Measurements from ENCODE around the gene NLRP3. TPM values are rescaled to one million over a fixed set of nuclear protein-coding genes. Genes with fewer than 3 reads are reported as not detected.

NLRP3 gene
- total RNA-seq, 1 donor from 2014 or later: not detected

GRCh38 chr1:247421074-247421473, 5.1 kb downstream of the NLRP3 start:
- no peak for DNase-seq (ENCODE audit: low spot score, unreplicated experiment)
- no peak overlapping the region for H3K27ac Mint-ChIP-seq
- no peaks in the 10 kb centered on the region for H3K9me3 Mint-ChIP-seq (ENCODE audit: low read depth)
- no peaks in the 10 kb centered on the region for H3K36me3 Mint-ChIP-seq (ENCODE audit: insufficient read depth)
- peaks cover 7% of the 10 kb centered on the region for H3K4me1 Mint-ChIP-seq (ENCODE audit: low read depth)
- H3K27me3 Mint-ChIP-seq: peaks cover 3% of the 10 kb centered on the region
- TF ChIP-seq CTCF (IDR thresholded peaks at IDR 0.05; ENCODE audit: unreplicated experiment): no peak
- H3K4me3 Mint-ChIP-seq (ENCODE audit: low read depth): no peak overlapping the region

- no peaks in the 10 kb centered on the region for H3K9me3 Mint-ChIP-seq (ENCODE audit: low read depth)
- no peak for TF ChIP-seq CTCF (IDR thresholded peaks at IDR 0.05; ENCODE audit: unreplicated experiment)
- no peak overlapping the region for H3K27ac Mint-ChIP-seq
- no peaks in the 10 kb centered on the region for H3K36me3 Mint-ChIP-seq (ENCODE audit: insufficient read depth)
- peaks cover 5% of the 10 kb centered on the region for H3K27me3 Mint-ChIP-seq
- H3K4me3 Mint-ChIP-seq (ENCODE audit: low read depth): no peak overlapping the region
- DNase-seq (ENCODE audit: low spot score, unreplicated experiment): no peak
- no peaks in the 10 kb centered on the region for H3K4me1 Mint-ChIP-seq (ENCODE audit: low read depth)
Observed at GRCh38 chr1:247429496-247429895, 13.5 kb downstream of the NLRP3 start.

GRCh38 chr1:247430434-247430833, 14.5 kb downstream of the NLRP3 start:
- Mint-ChIP-seq H3K4me3 (ENCODE audit: low read depth) (no peak overlapping the region), H3K36me3 (ENCODE audit: insufficient read depth) (no peaks in the 10 kb centered on the region), H3K4me1 (ENCODE audit: low read depth) (no peaks in the 10 kb centered on the region), H3K9me3 (ENCODE audit: low read depth) (no peaks in the 10 kb centered on the region), H3K27ac (no peak overlapping the region), H3K27me3 (peaks cover 8% of the 10 kb centered on the region)
- no peak for TF ChIP-seq CTCF (IDR thresholded peaks at IDR 0.05; ENCODE audit: unreplicated experiment)
- no peak for DNase-seq (ENCODE audit: low spot score, unreplicated experiment)

GRCh38 chr1:247431643-247432042, 15.7 kb downstream of the NLRP3 start:
- TF ChIP-seq CTCF (IDR thresholded peaks at IDR 0.05; ENCODE audit: unreplicated experiment): no peak
- Mint-ChIP-seq H3K4me1 (ENCODE audit: low read depth) (no peaks in the 10 kb centered on the region), H3K27ac (no peak overlapping the region), H3K4me3 (ENCODE audit: low read depth) (no peak overlapping the region), H3K36me3 (ENCODE audit: insufficient read depth) (no peaks in the 10 kb centered on the region), H3K27me3 (peaks cover 11% of the 10 kb centered on the region), H3K9me3 (ENCODE audit: low read depth) (no peaks in the 10 kb centered on the region)
- no peak for DNase-seq (ENCODE audit: low spot score, unreplicated experiment)

- no peak for TF ChIP-seq CTCF (IDR thresholded peaks at IDR 0.05; ENCODE audit: unreplicated experiment)
- Mint-ChIP-seq H3K27ac (no peak overlapping the region), H3K36me3 (ENCODE audit: insufficient read depth) (no peaks in the 10 kb centered on the region), H3K27me3 (peaks cover 11% of the 10 kb centered on the region), H3K9me3 (ENCODE audit: low read depth) (no peaks in the 10 kb centered on the region), H3K4me3 (ENCODE audit: low read depth) (no peak overlapping the region), H3K4me1 (ENCODE audit: low read depth) (no peaks in the 10 kb centered on the region)
- DNase-seq (ENCODE audit: low spot score, unreplicated experiment): no peak
Observed at GRCh38 chr1:247434005-247434404, 18.0 kb downstream of the NLRP3 start.
